ENCODE results near the gene SLC22A23.

SLC22A23 gene

DNA sequence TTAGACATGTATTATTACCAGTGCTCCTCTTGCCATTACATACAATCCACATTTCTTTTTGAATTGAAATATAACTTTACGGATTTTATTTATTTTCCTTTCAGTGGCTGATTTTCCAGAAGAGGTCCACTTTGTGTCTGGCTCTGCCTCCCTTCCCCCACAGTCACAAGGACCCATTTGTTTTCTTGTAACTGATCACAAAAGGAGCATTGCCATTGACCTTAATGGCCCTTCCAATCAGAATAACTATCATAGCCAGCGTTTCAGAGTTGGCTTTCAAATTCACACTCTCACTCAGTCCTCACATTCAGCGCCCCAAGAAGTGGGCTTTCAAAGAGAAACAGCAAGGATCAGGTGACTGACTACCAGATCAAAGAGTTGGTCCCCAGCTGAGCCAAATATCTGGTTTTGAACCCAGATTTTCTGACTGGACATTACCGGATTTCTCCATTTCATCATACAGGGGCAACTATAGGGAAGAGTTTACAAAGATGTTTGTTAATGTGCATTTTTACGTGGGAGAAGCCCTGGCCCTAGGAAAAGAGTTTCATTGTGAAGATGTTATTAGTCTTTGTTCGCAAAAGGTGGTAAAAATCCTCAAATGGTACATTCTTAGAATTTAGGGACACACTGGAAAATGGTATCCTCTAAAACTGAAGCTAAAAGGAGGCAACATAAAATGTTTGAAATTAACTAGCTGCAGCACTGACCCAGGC, 2.0 kb upstream of the SLC22A23 start:
- H3K4me3 ChIP-seq (replicated peaks; ENCODE audit: low read depth, low read length): no peak overlapping the region
- H3K27me3 ChIP-seq (replicated peaks; ENCODE audit: control insufficient read depth, insufficient read depth, low read length): peaks cover 2% of the 10 kb centered on the region; the same call in 1 of the 2 replicates
- TF ChIP-seq, protein P1, sequence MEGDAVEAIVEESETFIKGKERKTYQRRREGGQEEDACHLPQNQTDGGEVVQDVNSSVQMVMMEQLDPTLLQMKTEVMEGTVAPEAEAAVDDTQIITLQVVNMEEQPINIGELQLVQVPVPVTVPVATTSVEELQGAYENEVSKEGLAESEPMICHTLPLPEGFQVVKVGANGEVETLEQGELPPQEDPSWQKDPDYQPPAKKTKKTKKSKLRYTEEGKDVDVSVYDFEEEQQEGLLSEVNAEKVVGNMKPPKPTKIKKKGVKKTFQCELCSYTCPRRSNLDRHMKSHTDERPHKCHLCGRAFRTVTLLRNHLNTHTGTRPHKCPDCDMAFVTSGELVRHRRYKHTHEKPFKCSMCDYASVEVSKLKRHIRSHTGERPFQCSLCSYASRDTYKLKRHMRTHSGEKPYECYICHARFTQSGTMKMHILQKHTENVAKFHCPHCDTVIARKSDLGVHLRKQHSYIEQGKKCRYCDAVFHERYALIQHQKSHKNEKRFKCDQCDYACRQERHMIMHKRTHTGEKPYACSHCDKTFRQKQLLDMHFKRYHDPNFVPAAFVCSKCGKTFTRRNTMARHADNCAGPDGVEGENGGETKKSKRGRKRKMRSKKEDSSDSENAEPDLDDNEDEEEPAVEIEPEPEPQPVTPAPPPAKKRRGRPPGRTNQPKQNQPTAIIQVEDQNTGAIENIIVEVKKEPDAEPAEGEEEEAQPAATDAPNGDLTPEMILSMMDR (IDR thresholded peaks at IDR 0.05; ENCODE audit: insufficient read depth, low read length, poor library complexity, severe bottlenecking): no peak
- no peak for DNase-seq (ENCODE audit: extremely low read depth, insufficient read length)
- H3K36me3 ChIP-seq (ENCODE audit: control insufficient read depth, insufficient read depth, low read length): no peaks in the 10 kb centered on the region

GRCh38 chr6:3457710-3458602, 1.1 kb upstream of the SLC22A23 start:
- TF ChIP-seq, protein P1 (IDR thresholded peaks at IDR 0.05; ENCODE audit: insufficient read depth, low read length, poor library complexity, severe bottlenecking): no peak
- Histone ChIP-seq H3K27me3 (replicated peaks; ENCODE audit: control insufficient read depth, insufficient read depth, low read length) (peaks cover 2% of the 10 kb centered on the region; the same call in 1 of the 2 replicates), H3K36me3 (ENCODE audit: control insufficient read depth, insufficient read depth, low read length) (no peaks in the 10 kb centered on the region), H3K4me3 (replicated peaks; ENCODE audit: low read depth, low read length) (no peak overlapping the region)
- no peak for DNase-seq (ENCODE audit: extremely low read depth, insufficient read length)

- Histone ChIP-seq H3K4me3 (replicated peaks; ENCODE audit: low read depth, low read length) (peak overlapping the region; percentile 38), H3K27me3 (replicated peaks; ENCODE audit: control insufficient read depth, insufficient read depth, low read length) (peaks cover 2% of the 10 kb centered on the region; the same call in 1 of the 2 replicates), H3K36me3 (ENCODE audit: control insufficient read depth, insufficient read depth, low read length) (no peaks in the 10 kb centered on the region)
- TF ChIP-seq, protein P1 (IDR thresholded peaks at IDR 0.05; ENCODE audit: insufficient read depth, low read length, poor library complexity, severe bottlenecking): no peak
- no peak for DNase-seq (ENCODE audit: extremely low read depth, insufficient read length)
Observed at GRCh38 chr6:3456395-3456897, 404 bp downstream of the SLC22A23 start.

GRCh38 chr6:3455569-3456394, 1.1 kb downstream of the SLC22A23 start:
- Histone ChIP-seq H3K4me3 (replicated peaks; ENCODE audit: low read depth, low read length) (peak overlapping the region; percentile 38), H3K36me3 (ENCODE audit: control insufficient read depth, insufficient read depth, low read length) (no peaks in the 10 kb centered on the region), H3K27me3 (replicated peaks; ENCODE audit: control insufficient read depth, insufficient read depth, low read length) (peaks cover 2% of the 10 kb centered on the region; the same call in 1 of the 2 replicates)
- TF ChIP-seq, protein P1 (IDR thresholded peaks at IDR 0.05; ENCODE audit: insufficient read depth, low read length, poor library complexity, severe bottlenecking): no peak
- peak; percentile 29 for DNase-seq (ENCODE audit: extremely low read depth, insufficient read length)

GRCh38 chr6:3455147-3455568, 1.7 kb downstream of the SLC22A23 start:
- no peak overlapping the region for H3K4me3 ChIP-seq (replicated peaks; ENCODE audit: low read depth, low read length)

More at GRCh38 chr6:3455147-3455568, 1.7 kb downstream of the SLC22A23 start:
- TF ChIP-seq, protein P1 (IDR thresholded peaks at IDR 0.05; ENCODE audit: insufficient read depth, low read length, poor library complexity, severe bottlenecking): no peak
- Histone ChIP-seq H3K36me3 (ENCODE audit: control insufficient read depth, insufficient read depth, low read length) (no peaks in the 10 kb centered on the region), H3K27me3 (replicated peaks; ENCODE audit: control insufficient read depth, insufficient read depth, low read length) (peaks cover 2% of the 10 kb centered on the region; the same call in 1 of the 2 replicates)
- peak; percentile 13 for DNase-seq (ENCODE audit: extremely low read depth, insufficient read length)
